H1 (cell line): ENCODE data around the gene SSTR3. TPM values are rescaled to one million over a fixed set of nuclear protein-coding genes. Genes with fewer than 3 reads are reported as not detected.

Source experiments
- CTCF ChIA-PET: fragments of 300-600 bp; sonication (Branson Sonifier 250); formaldehyde crosslinking; loops from one replicate; lab custom pipeline; 2021; ENCODE audit not compliant: partially characterized antibody; lab: Charles Lee
- POLR2A ChIA-PET: fragments of 300-600 bp; sonication (Branson Sonifier 250); formaldehyde crosslinking; loops from one replicate; lab custom pipeline; 2021; ENCODE audit warnings: inconsistent platforms; ENCODE audit not compliant: partially characterized antibody; lab: Charles Lee
- DNase-seq, 2 experiments: peaks; one replicate each; pipeline versions ENCODE4 v3.0.0 to v3.0.0-alpha.2; 2010 to 2022; ENCODE audit warnings: low spot score in 2 of 2, low read depth in 1 of 2, mixed read lengths in 1 of 2
- FAIRE-seq: peaks from 2 replicates; lab custom pipeline; 2011; peaks lifted over from hg19 to GRCh38; lab: Jason Lieb, UNC
- H2AFZ ChIP-seq: 2 replicates; pipeline ENCODE4 v1.8.1; 2012; ENCODE audit warnings: low read length, inconsistent platforms
- H2AK5ac ChIP-seq: 2 replicates; pipeline ENCODE4 v1.6.1; 2013; ENCODE audit warnings: low read depth, low read length
- H2BK120ac ChIP-seq: replicated peaks from 2 replicates; pipeline ENCODE3; 2013; ENCODE audit warnings: low read depth, low read length, inconsistent platforms
- H2BK12ac ChIP-seq: 2 replicates; pipeline ENCODE4 v1.6.1; 2013; ENCODE audit warnings: low read depth, low read length
- H2BK15ac ChIP-seq: 2 replicates; pipeline ENCODE4 v1.6.1; 2013; ENCODE audit warnings: low read length
- H2BK20ac ChIP-seq: 2 replicates; pipeline ENCODE4 v1.6.1; 2013; ENCODE audit warnings: low read length
- H2BK5ac ChIP-seq: 2 replicates; pipeline ENCODE4 v1.6.1; 2013; ENCODE audit warnings: low read depth, low read length
- H3K14ac ChIP-seq: 2 replicates; pipeline ENCODE4 v1.6.1; 2013; ENCODE audit warnings: inconsistent platforms; ENCODE audit not compliant: insufficient read length
- H3K18ac ChIP-seq: 2 replicates; pipeline ENCODE4 v1.6.1; 2013; ENCODE audit warnings: low read length; ENCODE audit errors: extremely low read depth
- H3K23ac ChIP-seq: 2 replicates; pipeline ENCODE4 v1.6.1; 2013; ENCODE audit warnings: inconsistent platforms; ENCODE audit not compliant: insufficient read length
- H3K23me2 ChIP-seq: 2 replicates; pipeline ENCODE4 v1.6.1; 2013; ENCODE audit warnings: low read depth, low read length
- H3K27ac ChIP-seq: 2 replicates; pipeline ENCODE4 v1.6.1; 2011; ENCODE audit warnings: low read depth, low read length, inconsistent platforms
- H3K27me3 ChIP-seq, 4 experiments: replicated peaks in 1 of 4; 1 replicate in 1 of 4; 2 replicates in 3 of 4; pipeline versions ENCODE4 v1.6.1 to v1.8.1; 2011 to 2013; ENCODE audit warnings: low read length in 3 of 4, mild to moderate bottlenecking in 3 of 4, inconsistent platforms in 2 of 4, mixed read lengths in 2 of 4, moderate library complexity in 1 of 4; ENCODE audit not compliant: control insufficient read depth in 3 of 4, insufficient read depth in 3 of 4; ENCODE audit errors: extremely low read depth in 1 of 4
- H3K36me3 ChIP-seq, 4 experiments: 2 replicates each; pipeline versions ENCODE4 v1.6.1 to v1.8.1; 2011 to 2013; ENCODE audit warnings: mild to moderate bottlenecking in 4 of 4, low read length in 3 of 4, moderate library complexity in 2 of 4, control low read depth in 1 of 4, inconsistent platforms in 1 of 4; ENCODE audit not compliant: insufficient read depth in 4 of 4, control insufficient read depth in 2 of 4
- H3K4ac ChIP-seq: replicated peaks from 2 replicates; pipeline ENCODE3; 2013; ENCODE audit warnings: low read length, low read depth, mixed read lengths, inconsistent platforms; ENCODE audit not compliant: insufficient read length
- H3K4me1 ChIP-seq, 4 experiments: replicated peaks in 1 of 4; 1 replicate in 1 of 4; 2 replicates in 3 of 4; pipeline versions ENCODE4 v1.6.1 to v1.8.1; 2011 to 2013; ENCODE audit warnings: low read length in 3 of 4, inconsistent platforms in 2 of 4, mixed read lengths in 1 of 4; ENCODE audit not compliant: insufficient read depth in 4 of 4, control insufficient read depth in 3 of 4
- H3K4me2 ChIP-seq, 2 experiments: 2 replicates each; pipeline versions ENCODE4 v1.6.1 to v1.8.1; 2011 to 2013; ENCODE audit warnings: low read depth in 2 of 2, low read length in 2 of 2, control low read depth in 1 of 2, inconsistent platforms in 1 of 2, mild to moderate bottlenecking in 1 of 2; ENCODE audit not compliant: insufficient read depth in 1 of 2
- H3K4me3 ChIP-seq, 4 experiments: fragments of 200-600, 300-600 bp in 1 of 4; sonication (generic), shearing (Covaris generic), sonication (Bioruptor Twin) in 1 of 4; 2 replicates each; pipeline versions ENCODE4 v1.5.1 to v1.8.1; 2011 to 2016; ENCODE audit warnings: low read length in 4 of 4, low read depth in 3 of 4, control low read depth in 2 of 4, inconsistent platforms in 2 of 4, mild to moderate bottlenecking in 2 of 4, mixed read lengths in 1 of 4, moderate library complexity in 1 of 4; ENCODE audit not compliant: insufficient read depth in 2 of 4; ENCODE audit errors: extremely low read depth in 1 of 4
- H3K56ac ChIP-seq: replicated peaks from 2 replicates; pipeline ENCODE3; 2013; ENCODE audit warnings: low read depth, mild to moderate bottlenecking, mixed read lengths, low read length, inconsistent platforms; ENCODE audit not compliant: insufficient read length
- H3K79me1 ChIP-seq: 2 replicates; pipeline ENCODE4 v1.6.1; 2013; ENCODE audit warnings: low read depth, low read length, control low read depth
- H3K79me2 ChIP-seq, 2 experiments: 2 replicates each; pipeline versions ENCODE4 v1.6.1 to v1.8.1; 2012 to 2013; ENCODE audit warnings: low read length in 2 of 2, mild to moderate bottlenecking in 2 of 2, inconsistent platforms in 1 of 2; ENCODE audit not compliant: insufficient read depth in 2 of 2, control insufficient read depth in 1 of 2
- H3K9ac ChIP-seq, 4 experiments: replicated peaks in 1 of 4; 1 replicate in 1 of 4; 2 replicates in 3 of 4; pipeline versions ENCODE4 v1.6.1 to v1.8.1; 2011 to 2013; ENCODE audit warnings: low read depth in 3 of 4, low read length in 3 of 4, control low read depth in 2 of 4, mild to moderate bottlenecking in 2 of 4, moderate library complexity in 2 of 4, inconsistent platforms in 1 of 4; ENCODE audit errors: extremely low read depth in 1 of 4
- H3K9me3 ChIP-seq, 2 experiments: 2 replicates each; pipeline versions ENCODE4 v1.6.1 to v1.8.1; 2012 to 2013; ENCODE audit warnings: mild to moderate bottlenecking in 2 of 2, moderate library complexity in 2 of 2, control low read depth in 1 of 2, inconsistent platforms in 1 of 2, low read depth in 1 of 2, low read length in 1 of 2, mixed read lengths in 1 of 2; ENCODE audit not compliant: insufficient read depth in 2 of 2
- H4K20me1 ChIP-seq, 2 experiments: replicated peaks in 1 of 2; 2 replicates each; pipeline versions ENCODE3 to v1.8.1; 2011 to 2013; ENCODE audit warnings: inconsistent platforms in 2 of 2, low read length in 2 of 2, mild to moderate bottlenecking in 1 of 2; ENCODE audit not compliant: insufficient read depth in 2 of 2, control insufficient read depth in 1 of 2
- H4K5ac ChIP-seq: 2 replicates; pipeline ENCODE4 v1.6.1; 2013; ENCODE audit warnings: low read length, low read depth, mixed read lengths, inconsistent platforms; ENCODE audit not compliant: insufficient read length
- H4K8ac ChIP-seq: 2 replicates; pipeline ENCODE4 v1.8.0; 2013; ENCODE audit warnings: mild to moderate bottlenecking, moderate library complexity, low read length, inconsistent platforms; ENCODE audit not compliant: insufficient read depth; ENCODE audit errors: extremely low read depth
- H4K91ac ChIP-seq: replicated peaks from 2 replicates; pipeline ENCODE3; 2013; ENCODE audit warnings: low read length, mixed read lengths, inconsistent platforms; ENCODE audit not compliant: insufficient read length
- ATF3 ChIP-seq: IDR thresholded peaks from 2 replicates; pipeline ENCODE4 v1.6.1; 2011; ENCODE audit warnings: low read depth, mild to moderate bottlenecking, low read length; ENCODE audit not compliant: insufficient read depth
- E2F6 ChIP-seq: IDR thresholded peaks from 2 replicates; pipeline ENCODE4 v1.6.1; 2012; ENCODE audit warnings: inconsistent platforms
- GABPA ChIP-seq: IDR thresholded peaks from 2 replicates; pipeline ENCODE4 v1.6.1; 2011; ENCODE audit warnings: mild to moderate bottlenecking, low read length, moderate library complexity, borderline replicate concordance; ENCODE audit not compliant: insufficient read depth
- MAX ChIP-seq: IDR thresholded peaks from 2 replicates; pipeline ENCODE4 v1.6.1; 2012; ENCODE audit warnings: inconsistent platforms
- WGBS, 2 experiments: shearing (Covaris generic) in 1 of 2; methylation state at CpG; one replicate each; pipeline versions ENCODE4 v1.1.6 to v1.1.7; 2013 to 2015; ENCODE audit warnings: low lambda C conversion rate in 2 of 2, mixed read lengths in 2 of 2, inconsistent platforms in 1 of 2, low coverage in 1 of 2, missing lambda C conversion rate in 1 of 2; ENCODE audit not compliant: insufficient replicate concordance in 2 of 2, insufficient coverage in 1 of 2, insufficient read length in 1 of 2; ENCODE audit errors: extremely low coverage in 1 of 2, missing lambda C conversion rate in 1 of 2; 5-methylcytosine and 5-hydroxymethylcytosine counted together
- polyA plus RNA-seq, 7 experiments: library from polyadenylated mRNA; depleted of rRNA in 3 of 7; stranded (reverse) in 5 of 7; unstranded in 2 of 7; fragments of >200 nt in 5 of 7; fragments of 200-250 nt in 2 of 7; gene quantifications; 1 replicate in 5 of 7; 2 replicates in 1 of 7; 4 replicates in 1 of 7; pipeline versions ENCODE4 v1.2.1 to v1.2.3, GENCODE V29; 2011 to 2013; ENCODE audit warnings: missing spikeins in 2 of 7, mixed read lengths in 2 of 7
- total RNA-seq: library from RNA; stranded (reverse); fragmentation: NEBNext Ultra II Directional; extraction: Animal tissue kit (Norgen Biotek cat#: 25700); gene quantifications from 2 replicates; pipeline ENCODE4 v1.2.1, GENCODE V29; 2021

SSTR3 gene
- total and polyA plus RNA-seq, 2 of the 8 experiments (the other 6 are each of a cell fraction or from before 2014, with no cell fraction given), result 0.22 to 0.77 TPM

GRCh38 chr22:37213218-37213855 is 1.1 kb upstream of the SSTR3 start:
- H3K23me2 ChIP-seq, result peaks cover 3% of the 10 kb centered on the region; the same call in 1 of the 2 replicates
- H4K8ac ChIP-seq, result peak overlapping the region; percentile 36; the same call in 1 of the 2 replicates
- H3K4me2 ChIP-seq, result no peak overlapping the region
- no peak overlapping the region for H3K9ac ChIP-seq
- TF ChIP-seq ATF3, result no peak
- TF ChIP-seq MAX, result no peak
- no peak for TF ChIP-seq GABPA
- TF ChIP-seq E2F6, result no peak
- no peak for FAIRE-seq
- no peaks in the 10 kb centered on the region for H3K36me3 ChIP-seq
- H3K79me2 ChIP-seq, result no peaks in the 10 kb centered on the region
- ChIA-PET POLR2A (interaction anchor here (0.6 kb wide), 1 partner anchor 119 kb away, joined by 3 read pairs; no protein-coding TSS in a partner anchor), CTCF (interaction anchor here (0.7 to 1.4 kb wide), 5 partner anchors 11 to 47 kb away, joined by 3 to 4 read pairs (median 4); no protein-coding TSS in a partner anchor)
- H3K4ac ChIP-seq, result no peak overlapping the region
- no peak overlapping the region for H4K91ac ChIP-seq
- H2BK120ac ChIP-seq, result no peak overlapping the region
- no peak overlapping the region for H3K23ac ChIP-seq
- H2AK5ac ChIP-seq, result no peak overlapping the region
- no peak overlapping the region for H3K18ac ChIP-seq
- no peak overlapping the region for H3K27ac ChIP-seq
- no peak overlapping the region for H2BK15ac ChIP-seq
- peak overlapping the region; percentile 23; the same call in 1 of the 2 replicates for H2BK12ac ChIP-seq
- 88% methylated on average over 17 of the region's 18 CpGs; no CpG with 5 or more reads in 1 of the 2 experiments for WGBS, 2 experiments
- no peak overlapping the region for H3K56ac ChIP-seq
- no peak overlapping the region for H3K4me3 ChIP-seq
- H4K5ac ChIP-seq, result peak overlapping the region; percentile 25
- peaks cover 0 to 4% (median 1%) of the 10 kb centered on the region in 4 experiments; a peak in 3 of 7 replicates for H3K27me3 ChIP-seq
- H2BK20ac ChIP-seq, result no peak overlapping the region
- H2BK5ac ChIP-seq, result no peak overlapping the region
- no peak overlapping the region for H3K14ac ChIP-seq
- H3K4me1 ChIP-seq, result peaks cover 0 to 8% (median 3%) of the 10 kb centered on the region in 4 experiments; a peak in 6 of 7 replicates
- no peaks in the 10 kb centered on the region for H4K20me1 ChIP-seq
- H2AFZ ChIP-seq, result no peak overlapping the region
- no peaks in the 10 kb centered on the region for H3K79me1 ChIP-seq
- no peak for DNase-seq
- H3K9me3 ChIP-seq, result no peaks in the 10 kb centered on the region
